Ishikawa (cell line): ENCODE measurements around the gene ATP1A2.

Experiments used
- CEBPB ChIP-seq: IDR thresholded peaks from 2 replicates; pipeline ENCODE4 v1.6.1; 2012
- CREB1 ChIP-seq: IDR thresholded peaks from 2 replicates; pipeline ENCODE4 v1.6.1; 2012; ENCODE audit warnings: low read depth
- EGR1 ChIP-seq: IDR thresholded peaks from 2 replicates; pipeline ENCODE4 v1.6.1; 2012
- EP300 ChIP-seq: IDR thresholded peaks from 2 replicates; pipeline ENCODE4 v1.6.1; 2012; ENCODE audit warnings: borderline replicate concordance
- FOXM1 ChIP-seq: IDR thresholded peaks from 2 replicates; pipeline ENCODE4 v1.6.1; 2012; ENCODE audit warnings: low read depth, borderline replicate concordance
- MAX ChIP-seq: IDR thresholded peaks from 2 replicates; pipeline ENCODE4 v1.6.1; 2012
- NFIC ChIP-seq: IDR thresholded peaks from 2 replicates; pipeline ENCODE4 v1.6.1; 2012
- RAD21 ChIP-seq: IDR thresholded peaks from 2 replicates; pipeline ENCODE4 v1.6.1; 2012; ENCODE audit warnings: low read depth
- TAF1 ChIP-seq: IDR thresholded peaks from 2 replicates; pipeline ENCODE4 v1.6.1; 2012; ENCODE audit warnings: low read depth, mild to moderate bottlenecking
- TCF12 ChIP-seq: IDR thresholded peaks from 2 replicates; pipeline ENCODE4 v1.6.1; 2012; ENCODE audit warnings: low read depth
- TEAD4 ChIP-seq: IDR thresholded peaks from 2 replicates; pipeline ENCODE4 v1.6.1; 2012
- USF1 ChIP-seq: IDR thresholded peaks from 2 replicates; pipeline ENCODE4 v1.6.1; 2012
- YY1 ChIP-seq: IDR thresholded peaks from 2 replicates; pipeline ENCODE4 v1.6.1; 2012; ENCODE audit warnings: low read depth
- ZBTB7A ChIP-seq: IDR thresholded peaks from 2 replicates; pipeline ENCODE4 v1.6.1; 2012; ENCODE audit warnings: low read depth
- TF ChIP-seq, protein P1 (sequence below): IDR thresholded peaks from 2 replicates; pipeline ENCODE4 v1.6.1; 2012; ENCODE audit warnings: low read depth, mild to moderate bottlenecking

Gene ATP1A2

DNA sequence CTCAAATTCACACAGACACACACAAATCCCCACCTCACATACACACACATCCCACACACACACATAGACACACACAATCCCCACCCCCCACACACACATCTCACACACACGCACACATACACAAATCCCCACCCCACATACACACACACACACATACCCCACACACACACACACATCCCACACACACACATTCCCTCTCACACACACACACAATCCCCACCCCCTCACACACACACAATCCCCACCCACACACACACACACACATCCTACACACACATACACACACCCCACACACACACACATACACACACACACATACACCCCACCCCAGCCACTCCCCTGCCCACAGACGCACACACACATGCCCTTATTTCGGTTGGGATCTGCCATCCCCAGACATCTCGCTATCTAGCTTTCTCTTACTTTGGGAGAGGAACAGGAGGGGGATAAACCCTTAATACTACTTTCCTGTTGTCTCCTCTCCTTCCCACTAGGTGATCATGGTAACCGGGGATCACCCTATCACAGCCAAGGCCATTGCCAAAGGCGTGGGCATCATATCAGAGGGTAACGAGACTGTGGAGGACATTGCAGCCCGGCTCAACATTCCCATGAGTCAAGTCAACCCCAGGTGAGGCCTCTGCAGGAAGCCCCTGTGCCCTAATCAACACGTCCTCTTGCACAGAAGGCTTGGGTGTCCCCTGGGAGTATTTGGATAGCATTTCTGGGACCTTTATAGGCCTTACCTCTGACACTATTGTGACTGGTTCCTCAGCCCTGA lies 18.6 kb downstream of the ATP1A2 start:
- TF ChIP-seq TAF1: no peak
- TF ChIP-seq, protein P1, sequence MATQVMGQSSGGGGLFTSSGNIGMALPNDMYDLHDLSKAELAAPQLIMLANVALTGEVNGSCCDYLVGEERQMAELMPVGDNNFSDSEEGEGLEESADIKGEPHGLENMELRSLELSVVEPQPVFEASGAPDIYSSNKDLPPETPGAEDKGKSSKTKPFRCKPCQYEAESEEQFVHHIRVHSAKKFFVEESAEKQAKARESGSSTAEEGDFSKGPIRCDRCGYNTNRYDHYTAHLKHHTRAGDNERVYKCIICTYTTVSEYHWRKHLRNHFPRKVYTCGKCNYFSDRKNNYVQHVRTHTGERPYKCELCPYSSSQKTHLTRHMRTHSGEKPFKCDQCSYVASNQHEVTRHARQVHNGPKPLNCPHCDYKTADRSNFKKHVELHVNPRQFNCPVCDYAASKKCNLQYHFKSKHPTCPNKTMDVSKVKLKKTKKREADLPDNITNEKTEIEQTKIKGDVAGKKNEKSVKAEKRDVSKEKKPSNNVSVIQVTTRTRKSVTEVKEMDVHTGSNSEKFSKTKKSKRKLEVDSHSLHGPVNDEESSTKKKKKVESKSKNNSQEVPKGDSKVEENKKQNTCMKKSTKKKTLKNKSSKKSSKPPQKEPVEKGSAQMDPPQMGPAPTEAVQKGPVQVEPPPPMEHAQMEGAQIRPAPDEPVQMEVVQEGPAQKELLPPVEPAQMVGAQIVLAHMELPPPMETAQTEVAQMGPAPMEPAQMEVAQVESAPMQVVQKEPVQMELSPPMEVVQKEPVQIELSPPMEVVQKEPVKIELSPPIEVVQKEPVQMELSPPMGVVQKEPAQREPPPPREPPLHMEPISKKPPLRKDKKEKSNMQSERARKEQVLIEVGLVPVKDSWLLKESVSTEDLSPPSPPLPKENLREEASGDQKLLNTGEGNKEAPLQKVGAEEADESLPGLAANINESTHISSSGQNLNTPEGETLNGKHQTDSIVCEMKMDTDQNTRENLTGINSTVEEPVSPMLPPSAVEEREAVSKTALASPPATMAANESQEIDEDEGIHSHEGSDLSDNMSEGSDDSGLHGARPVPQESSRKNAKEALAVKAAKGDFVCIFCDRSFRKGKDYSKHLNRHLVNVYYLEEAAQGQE: no peak
- no peak for TF ChIP-seq CREB1
- no peak for TF ChIP-seq MAX
- TF ChIP-seq RAD21: no peak
- TF ChIP-seq EP300: no peak
- TF ChIP-seq CEBPB: no peak
- no peak for TF ChIP-seq USF1
- no peak for TF ChIP-seq TCF12
- no peak for TF ChIP-seq FOXM1
- no peak for TF ChIP-seq ZBTB7A
- TF ChIP-seq YY1: no peak
- TF ChIP-seq TEAD4: no peak
- TF ChIP-seq NFIC: no peak
- no peak for TF ChIP-seq EGR1

DNA sequence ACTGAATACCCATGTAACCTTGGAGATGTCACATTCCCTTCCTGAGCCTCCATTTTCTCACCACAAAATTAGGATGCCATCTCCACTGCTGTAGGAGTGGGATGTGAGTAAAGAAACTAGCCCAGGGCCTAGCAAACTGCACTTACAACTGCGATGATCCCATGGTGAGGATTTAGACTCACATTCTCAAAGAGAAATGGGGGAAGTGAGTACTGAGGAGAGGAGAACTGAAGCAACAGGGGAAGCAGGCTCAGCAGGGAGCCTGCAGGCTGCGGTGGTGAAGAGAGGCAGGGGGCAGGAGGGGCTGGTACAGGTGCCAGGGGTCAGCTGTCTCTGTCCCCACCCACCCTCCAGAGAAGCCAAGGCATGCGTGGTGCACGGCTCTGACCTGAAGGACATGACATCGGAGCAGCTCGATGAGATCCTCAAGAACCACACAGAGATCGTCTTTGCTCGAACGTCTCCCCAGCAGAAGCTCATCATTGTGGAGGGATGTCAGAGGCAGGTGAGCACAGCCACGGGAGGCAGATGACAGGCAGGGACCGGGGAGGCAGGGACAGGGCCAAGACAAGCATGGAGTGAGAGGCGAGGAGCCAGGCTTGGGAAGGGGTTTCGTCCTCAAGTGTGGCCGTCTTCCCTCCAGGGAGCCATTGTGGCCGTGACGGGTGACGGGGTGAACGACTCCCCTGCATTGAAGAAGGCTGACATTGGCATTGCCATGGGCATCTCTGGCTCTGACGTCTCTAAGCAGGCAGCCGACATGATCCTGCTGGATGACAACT lies 19.4 kb downstream of the ATP1A2 start:
- TF ChIP-seq RAD21 (no peak), MAX (no peak), CEBPB (no peak), NFIC (no peak), EP300 (no peak), TCF12 (no peak), TAF1 (no peak), USF1 (no peak), ZBTB7A (no peak), FOXM1 (no peak), EGR1 (no peak), TEAD4 (no peak), CREB1 (no peak), YY1 (no peak)
- TF ChIP-seq, protein P1: no peak

GRCh38 chr1:160136121-160136925 lies 20.8 kb downstream of the ATP1A2 start:
- no peak for TF ChIP-seq TAF1
- TF ChIP-seq, protein P1: no peak
- TF ChIP-seq MAX: no peak
- no peak for TF ChIP-seq ZBTB7A
- TF ChIP-seq NFIC: no peak
- no peak for TF ChIP-seq TEAD4
- TF ChIP-seq YY1: no peak
- no peak for TF ChIP-seq USF1
- no peak for TF ChIP-seq CREB1
- no peak for TF ChIP-seq FOXM1
- TF ChIP-seq EGR1: no peak
- no peak for TF ChIP-seq CEBPB
